NCI-H2107 treated with DMSO at 0.1 percent for 48 hours (cell line): ENCODE measurements around the gene CACNB4.
A peak's percentile ranks its signal among the peaks of the same experiment; 100 is the strongest.
"Not testable (repeated sequence)": the region's sequence is repeated elsewhere in the genome, so short reads cannot be mapped to it uniquely, and the experiment has no call there.

ENCODE experiments used
- DNase-seq: peaks from one replicate; lab custom pipeline; 2025; ENCODE audit not compliant: unreplicated experiment; lab: John Stamatoyannopoulos, UW

The CACNB4 gene

GRCh38 chr2:151908204-151908882 is 190.5 kb downstream of the CACNB4 start:
- no peak for DNase-seq

- peak; percentile 35 for DNase-seq
Measured at GRCh38 chr2:151907286-151908203, 191.3 kb downstream of the CACNB4 start.

GRCh38 chr2:151906633-151906998 is 192.2 kb downstream of the CACNB4 start:
- no peak for DNase-seq

- no peak for DNase-seq
Measured at GRCh38 chr2:151905963-151906632, 192.7 kb downstream of the CACNB4 start.

- no peak for DNase-seq
Measured at GRCh38 chr2:151904807-151905206, 194.0 kb downstream of the CACNB4 start.

- DNase-seq: no peak
Measured at GRCh38 chr2:151904021-151904420, 194.8 kb downstream of the CACNB4 start.

- no peak for DNase-seq
Measured at GRCh38 chr2:151902829-151903228, 196.0 kb downstream of the CACNB4 start.

GRCh38 chr2:151900331-151900730 is 198.5 kb downstream of the CACNB4 start:
- no peak for DNase-seq

- no peak for DNase-seq
Measured at GRCh38 chr2:151899156-151899555, 199.7 kb downstream of the CACNB4 start.

GRCh38 chr2:151891566-151892194 is 207.2 kb downstream of the CACNB4 start:
- no peak for DNase-seq

- no peak for DNase-seq
Measured at GRCh38 chr2:151887164-151887563, 211.7 kb downstream of the CACNB4 start.

GRCh38 chr2:151886241-151886640 is 212.6 kb downstream of the CACNB4 start:
- DNase-seq: peak; percentile 16

- DNase-seq: no peak
Measured at GRCh38 chr2:151882786-151883445, 215.9 kb downstream of the CACNB4 start.

GRCh38 chr2:151881342-151881741 is 217.5 kb downstream of the CACNB4 start:
- no peak for DNase-seq

GRCh38 chr2:151880586-151880985 is 218.3 kb downstream of the CACNB4 start:
- DNase-seq: no peak

GRCh38 chr2:151878655-151879563 is 219.9 kb downstream of the CACNB4 start:
- no peak for DNase-seq

GRCh38 chr2:151878204-151878603 is 220.6 kb downstream of the CACNB4 start:
- DNase-seq: no peak

- not testable (repeated sequence) for DNase-seq
Measured at GRCh38 chr2:151875631-151876030, 223.2 kb downstream of the CACNB4 start.

GRCh38 chr2:151872463-151872862 is 226.4 kb downstream of the CACNB4 start:
- no peak for DNase-seq

GRCh38 chr2:151869291-151869690 is 229.6 kb downstream of the CACNB4 start:
- DNase-seq: no peak
